Measurements from ENCODE around the gene ANGPTL1.
"Not testable (repeated sequence)": the region's sequence is repeated elsewhere in the genome, so short reads cannot be mapped to it uniquely, and the experiment has no call there.

ANGPTL1 gene

DNA sequence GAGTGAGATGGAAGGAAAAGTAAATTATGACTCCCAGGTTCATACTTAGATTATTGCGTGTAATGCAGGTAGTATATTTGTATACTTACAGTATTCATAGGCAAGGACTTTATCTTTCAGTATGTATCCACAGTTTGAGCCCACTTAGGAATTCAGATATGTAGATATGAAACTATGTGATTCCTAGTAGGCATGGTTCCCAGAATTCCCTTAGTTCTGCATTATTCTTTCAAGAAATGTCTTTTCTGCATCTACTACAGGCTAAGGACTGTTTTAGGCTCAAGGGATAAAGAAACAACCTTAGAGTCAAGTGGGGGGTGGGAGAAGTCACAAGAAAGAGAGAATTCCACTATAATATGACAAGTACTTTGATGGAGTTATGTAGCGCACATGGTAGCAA lies 13.8 kb downstream of the ANGPTL1 start:
- DNase-seq (ENCODE audit: low spot score in 2 of 2) = no peak
- H3K27me3 Mint-ChIP-seq = peaks cover 14% of the 10 kb centered on the region
- H3K36me3 Mint-ChIP-seq (ENCODE audit: insufficient read depth) = peaks cover 3% of the 10 kb centered on the region
- ATAC-seq (replicated peaks; ENCODE audit: extremely low read depth, poor library complexity, severe bottlenecking) = no peak
- no peak overlapping the region for H3K27ac Mint-ChIP-seq (ENCODE audit: low read depth)
- no peak overlapping the region for H3K4me3 Mint-ChIP-seq
- no peaks in the 10 kb centered on the region for H3K9me3 Mint-ChIP-seq
- H3K4me1 Mint-ChIP-seq = no peaks in the 10 kb centered on the region

DNA sequence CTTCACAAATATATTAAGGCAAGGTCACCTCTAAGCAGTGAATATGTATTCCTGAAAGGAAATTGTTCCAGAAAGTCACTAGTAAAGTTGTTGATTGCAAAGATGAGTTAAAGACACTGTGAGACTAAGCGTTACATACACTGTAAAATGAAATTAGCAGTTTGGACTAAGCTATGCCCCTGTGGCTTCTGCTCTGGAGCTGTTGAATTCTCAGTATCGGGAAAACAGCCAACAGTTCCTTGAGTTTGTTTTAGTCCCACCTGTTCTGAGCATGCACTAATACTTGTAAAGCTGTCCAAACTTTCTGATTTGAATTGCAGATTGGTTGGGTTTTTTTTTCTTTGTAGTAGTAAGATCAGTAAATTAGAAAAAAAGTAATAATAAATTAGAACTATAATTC lies 21.0 kb downstream of the ANGPTL1 start:
- Mint-ChIP-seq H3K27ac (ENCODE audit: low read depth) (no peak overlapping the region), H3K4me3 (no peak overlapping the region), H3K27me3 (peaks cover 22% of the 10 kb centered on the region), H3K4me1 (no peaks in the 10 kb centered on the region), H3K36me3 (ENCODE audit: insufficient read depth) (no peaks in the 10 kb centered on the region), H3K9me3 (no peaks in the 10 kb centered on the region)
- no peak for ATAC-seq (replicated peaks; ENCODE audit: extremely low read depth, poor library complexity, severe bottlenecking)
- DNase-seq (ENCODE audit: low spot score in 2 of 2) = no peak

DNA sequence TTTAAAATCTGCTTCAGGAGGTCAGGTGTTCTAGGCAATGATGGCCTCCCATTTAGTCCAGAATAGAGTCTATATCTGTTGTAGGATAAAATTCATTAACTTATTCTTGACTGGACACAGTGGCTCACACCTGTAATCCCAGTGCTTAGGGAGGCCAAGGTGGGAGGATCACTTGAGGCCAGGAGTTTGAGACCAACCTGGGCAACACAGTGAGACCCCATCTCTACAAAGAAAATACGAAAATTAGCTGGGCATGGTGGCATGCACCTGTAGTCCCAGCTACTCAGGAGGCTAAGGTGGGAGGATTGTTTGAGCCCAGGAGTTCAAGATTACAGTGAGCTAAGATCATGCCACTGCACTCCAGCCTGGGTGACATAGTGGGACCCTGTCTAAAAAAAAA lies 23.0 kb downstream of the ANGPTL1 start:
- H3K4me3 Mint-ChIP-seq; ATAC-seq (replicated peaks; ENCODE audit: extremely low read depth, poor library complexity, severe bottlenecking); H3K27ac Mint-ChIP-seq (ENCODE audit: low read depth); DNase-seq (ENCODE audit: low spot score in 2 of 2); H3K4me1 Mint-ChIP-seq; H3K36me3 Mint-ChIP-seq (ENCODE audit: insufficient read depth); H3K9me3 Mint-ChIP-seq: not testable (repeated sequence)
- H3K27me3 Mint-ChIP-seq = peaks cover 20% of the 10 kb centered on the region

DNA sequence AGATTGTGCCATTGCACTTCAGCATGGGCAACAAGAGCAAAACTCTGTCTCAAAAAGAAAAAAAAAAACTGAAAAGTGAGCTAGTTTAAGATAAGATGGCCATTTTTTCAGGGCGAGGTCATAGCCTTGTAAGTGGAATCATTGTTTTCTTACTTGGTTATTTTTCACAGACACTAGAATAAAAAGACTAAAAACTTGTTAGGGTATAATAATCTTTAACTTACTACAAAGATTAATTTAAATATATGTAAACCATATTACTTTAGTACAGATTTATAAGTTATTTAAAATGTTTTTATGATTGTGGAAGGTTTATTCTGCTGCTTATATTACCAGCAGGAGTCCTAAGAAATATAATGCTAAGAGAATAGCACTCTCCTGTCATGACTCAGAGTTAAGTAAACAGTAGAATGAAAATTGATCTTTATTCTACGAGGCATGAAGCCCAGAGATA lies 23.5 kb downstream of the ANGPTL1 start:
- Mint-ChIP-seq H3K9me3 (no peaks in the 10 kb centered on the region), H3K36me3 (ENCODE audit: insufficient read depth) (no peaks in the 10 kb centered on the region), H3K27me3 (peaks cover 15% of the 10 kb centered on the region), H3K4me3 (no peak overlapping the region), H3K4me1 (no peaks in the 10 kb centered on the region), H3K27ac (ENCODE audit: low read depth) (no peak overlapping the region)
- ATAC-seq (replicated peaks; ENCODE audit: extremely low read depth, poor library complexity, severe bottlenecking) = no peak
- DNase-seq (ENCODE audit: low spot score in 2 of 2) = no peak

DNA sequence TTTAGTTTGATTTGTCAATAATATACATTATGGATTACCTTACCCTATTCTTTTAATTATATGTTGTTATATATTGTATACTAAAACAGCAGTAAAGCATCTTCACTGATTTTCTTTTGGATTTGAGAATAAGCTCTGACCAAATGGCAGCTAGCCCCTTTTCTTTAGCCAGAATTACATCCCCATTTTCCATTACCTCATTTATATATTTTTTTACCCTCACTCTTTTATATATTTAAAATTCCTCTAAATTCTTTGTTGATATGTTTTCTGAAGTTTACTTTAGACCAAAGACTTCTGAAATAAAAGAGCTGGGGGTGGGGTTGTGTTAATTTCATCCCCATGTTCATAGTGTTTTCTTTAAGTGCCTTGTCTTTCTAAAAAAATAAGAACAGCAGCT lies 24.6 kb downstream of the ANGPTL1 start:
- Mint-ChIP-seq H3K4me1 (no peaks in the 10 kb centered on the region), H3K4me3 (no peak overlapping the region), H3K27ac (ENCODE audit: low read depth) (no peak overlapping the region), H3K36me3 (ENCODE audit: insufficient read depth) (no peaks in the 10 kb centered on the region), H3K9me3 (no peaks in the 10 kb centered on the region), H3K27me3 (peaks cover 4% of the 10 kb centered on the region)
- ATAC-seq (replicated peaks; ENCODE audit: extremely low read depth, poor library complexity, severe bottlenecking) (no peak), DNase-seq (ENCODE audit: low spot score in 2 of 2) (no peak)

DNA sequence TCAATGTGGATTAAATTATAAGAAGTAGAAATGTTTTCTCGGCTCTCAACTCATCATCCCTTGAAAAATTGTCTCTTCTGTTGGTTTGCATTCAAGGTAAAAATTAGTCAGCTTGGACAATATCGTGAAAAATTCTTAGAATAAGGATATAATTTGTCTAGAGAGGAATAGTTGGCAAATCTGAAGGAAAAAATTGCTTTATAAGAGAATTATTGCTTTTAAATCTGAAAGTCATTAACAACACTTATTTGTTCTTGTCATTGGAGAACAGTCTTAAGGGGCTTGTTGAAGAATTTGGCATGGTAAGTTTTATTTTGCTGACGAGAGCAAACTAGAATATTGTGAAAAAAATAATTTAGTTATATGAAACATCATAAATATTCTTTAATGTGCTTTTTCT lies 26.4 kb downstream of the ANGPTL1 start:
- Mint-ChIP-seq H3K4me3 (no peak overlapping the region), H3K9me3 (no peaks in the 10 kb centered on the region), H3K27ac (ENCODE audit: low read depth) (no peak overlapping the region), H3K36me3 (ENCODE audit: insufficient read depth) (no peaks in the 10 kb centered on the region), H3K4me1 (no peaks in the 10 kb centered on the region), H3K27me3 (no peaks in the 10 kb centered on the region)
- ATAC-seq (replicated peaks; ENCODE audit: extremely low read depth, poor library complexity, severe bottlenecking) (no peak), DNase-seq (ENCODE audit: low spot score in 2 of 2) (no peak)

DNA sequence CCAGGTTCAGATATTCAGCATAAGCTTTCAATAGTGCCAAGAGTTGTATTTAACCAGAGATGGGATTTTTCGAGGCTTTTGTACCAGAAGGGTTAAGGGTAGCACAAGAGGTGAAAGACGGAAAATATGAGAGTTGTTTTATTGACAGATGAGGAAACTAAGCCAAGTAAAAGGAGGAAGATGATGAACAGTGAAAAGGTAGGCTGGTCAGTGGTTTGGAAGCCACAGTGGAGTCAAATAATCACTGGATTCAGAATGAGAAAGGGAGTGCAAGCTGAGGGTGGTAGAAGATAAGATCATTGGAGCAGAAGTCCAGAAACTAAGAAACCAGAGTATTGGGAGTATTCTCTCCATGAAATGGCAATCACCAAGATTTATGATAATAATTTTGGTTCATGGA lies 45.7 kb downstream of the ANGPTL1 start:
- H3K36me3 Mint-ChIP-seq (ENCODE audit: insufficient read depth) = no peaks in the 10 kb centered on the region
- DNase-seq (ENCODE audit: low spot score in 2 of 2) = no peak

DNA sequence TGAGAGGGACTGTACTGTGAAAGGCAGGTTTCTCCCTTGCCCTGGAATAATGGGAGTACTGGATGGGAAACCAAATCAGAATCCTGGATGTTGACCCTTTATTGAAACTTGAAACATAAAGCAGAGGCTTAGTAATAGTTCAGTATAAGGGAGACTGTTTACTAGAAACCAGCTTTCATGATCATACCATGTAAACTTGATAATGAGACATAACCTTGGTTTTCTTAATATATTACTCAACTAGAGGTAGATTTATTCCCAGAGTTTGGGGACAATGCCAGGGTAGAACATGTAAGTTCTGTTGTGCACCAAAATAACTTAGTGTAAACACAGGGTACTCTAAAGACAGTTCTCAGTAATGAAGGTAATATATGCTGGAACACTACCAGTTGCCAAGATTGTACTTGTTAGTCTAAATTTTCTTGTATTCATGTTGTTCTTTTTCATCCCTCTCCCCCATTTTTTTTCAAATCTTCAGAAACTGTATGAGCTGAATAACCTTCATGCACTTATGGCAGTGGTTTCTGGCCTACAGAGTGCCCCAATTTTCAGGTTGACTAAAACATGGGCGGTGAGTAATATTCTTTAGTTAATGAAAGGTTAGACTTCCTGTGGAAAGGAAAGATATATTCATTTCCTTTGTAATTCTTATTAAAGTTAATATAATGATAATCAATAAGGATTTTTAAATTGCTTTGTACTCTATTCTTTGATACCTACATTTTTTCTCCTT lies 49.6 kb downstream of the ANGPTL1 start:
- Mint-ChIP-seq H3K4me3 (no peak overlapping the region), H3K9me3 (no peaks in the 10 kb centered on the region), H3K36me3 (ENCODE audit: insufficient read depth) (peaks cover 2% of the 10 kb centered on the region), H3K27me3 (peaks cover 27% of the 10 kb centered on the region), H3K27ac (ENCODE audit: low read depth) (no peak overlapping the region), H3K4me1 (no peaks in the 10 kb centered on the region)
- ATAC-seq (replicated peaks; ENCODE audit: extremely low read depth, poor library complexity, severe bottlenecking) (no peak), DNase-seq (ENCODE audit: low spot score in 2 of 2) (no peak)

More for the DNA sequence above, 45.7 kb downstream of the ANGPTL1 start:
- no peaks in the 10 kb centered on the region for H3K4me1 Mint-ChIP-seq
- ATAC-seq (replicated peaks; ENCODE audit: extremely low read depth, poor library complexity, severe bottlenecking) = no peak
- no peak overlapping the region for H3K27ac Mint-ChIP-seq (ENCODE audit: low read depth)
- no peak overlapping the region for H3K4me3 Mint-ChIP-seq
- peaks cover 27% of the 10 kb centered on the region for H3K27me3 Mint-ChIP-seq
- no peaks in the 10 kb centered on the region for H3K9me3 Mint-ChIP-seq

DNA sequence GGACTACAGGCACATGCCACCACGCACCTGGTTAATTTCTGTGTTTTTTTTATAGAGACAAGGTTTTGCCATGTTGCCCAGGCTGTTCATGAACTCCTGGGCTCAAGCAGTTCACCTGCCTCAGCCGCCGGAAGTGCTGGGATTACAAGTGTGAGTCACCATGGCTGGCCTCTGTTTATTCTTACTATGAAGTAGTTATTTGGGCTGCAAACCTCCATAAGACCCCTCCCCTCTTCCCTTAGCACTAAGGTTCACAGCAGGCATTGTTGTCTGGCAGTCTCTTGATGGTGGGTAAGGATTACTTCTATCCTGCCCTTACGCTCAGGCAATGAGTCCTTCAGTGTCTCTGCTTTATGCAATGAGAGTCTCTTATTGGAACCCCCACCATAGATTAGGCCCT lies 51.8 kb downstream of the ANGPTL1 start:
- Mint-ChIP-seq H3K36me3 (ENCODE audit: insufficient read depth) (peaks cover 2% of the 10 kb centered on the region), H3K4me3 (no peak overlapping the region), H3K27me3 (peaks cover 12% of the 10 kb centered on the region), H3K4me1 (no peaks in the 10 kb centered on the region), H3K27ac (ENCODE audit: low read depth) (no peak overlapping the region), H3K9me3 (no peaks in the 10 kb centered on the region)
- ATAC-seq (replicated peaks; ENCODE audit: extremely low read depth, poor library complexity, severe bottlenecking) (no peak), DNase-seq (ENCODE audit: low spot score in 2 of 2) (no peak)

DNA sequence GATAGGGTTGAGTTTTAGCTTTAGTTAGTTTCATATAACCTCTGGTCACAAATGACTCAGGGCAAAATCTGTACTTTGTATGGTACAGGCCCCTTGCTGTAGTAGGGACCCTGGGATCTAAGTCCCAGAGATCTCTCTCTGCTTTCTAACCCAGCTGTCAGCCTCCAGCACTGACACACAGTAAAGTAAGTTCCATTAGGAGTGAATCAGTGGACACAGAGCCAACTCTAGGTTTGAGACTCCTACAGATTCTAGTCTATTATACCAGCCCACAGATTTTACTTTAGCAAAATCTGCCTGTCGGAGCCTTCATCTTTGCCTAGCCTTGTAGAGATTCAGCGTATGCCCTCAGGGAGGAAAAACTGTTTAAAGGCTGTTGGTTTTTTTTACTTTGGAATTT lies 52.5 kb downstream of the ANGPTL1 start:
- Mint-ChIP-seq H3K9me3 (no peaks in the 10 kb centered on the region), H3K4me1 (no peaks in the 10 kb centered on the region), H3K27ac (ENCODE audit: low read depth) (no peak overlapping the region), H3K27me3 (peaks cover 5% of the 10 kb centered on the region), H3K36me3 (ENCODE audit: insufficient read depth) (peaks cover 2% of the 10 kb centered on the region), H3K4me3 (no peak overlapping the region)
- ATAC-seq (replicated peaks; ENCODE audit: extremely low read depth, poor library complexity, severe bottlenecking) (no peak), DNase-seq (ENCODE audit: low spot score in 2 of 2) (no peak)

DNA sequence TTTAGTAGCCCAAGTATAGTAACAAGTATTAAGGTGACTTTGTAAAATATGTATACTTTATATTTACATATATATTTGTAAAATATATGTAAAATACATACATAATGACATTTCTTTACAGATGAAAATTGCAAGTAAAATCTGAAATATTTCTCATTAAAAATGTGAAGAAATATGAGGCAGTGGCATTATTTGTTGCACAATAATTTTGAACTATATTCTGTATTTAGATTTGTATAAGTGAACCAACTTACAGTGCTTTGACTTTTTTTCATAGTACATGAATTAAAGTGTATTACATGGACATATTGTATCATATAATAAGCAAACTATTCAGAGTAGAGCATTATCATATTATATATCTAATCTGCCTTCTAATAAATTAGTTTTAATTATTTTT lies 60.3 kb downstream of the ANGPTL1 start:
- Mint-ChIP-seq H3K36me3 (ENCODE audit: insufficient read depth) (no peaks in the 10 kb centered on the region), H3K9me3 (no peaks in the 10 kb centered on the region), H3K27ac (ENCODE audit: low read depth) (no peak overlapping the region), H3K27me3 (peaks cover 11% of the 10 kb centered on the region), H3K4me3 (no peak overlapping the region), H3K4me1 (no peaks in the 10 kb centered on the region)
- no peak for DNase-seq (ENCODE audit: low spot score in 2 of 2)
- ATAC-seq (replicated peaks; ENCODE audit: extremely low read depth, poor library complexity, severe bottlenecking) = no peak

DNA sequence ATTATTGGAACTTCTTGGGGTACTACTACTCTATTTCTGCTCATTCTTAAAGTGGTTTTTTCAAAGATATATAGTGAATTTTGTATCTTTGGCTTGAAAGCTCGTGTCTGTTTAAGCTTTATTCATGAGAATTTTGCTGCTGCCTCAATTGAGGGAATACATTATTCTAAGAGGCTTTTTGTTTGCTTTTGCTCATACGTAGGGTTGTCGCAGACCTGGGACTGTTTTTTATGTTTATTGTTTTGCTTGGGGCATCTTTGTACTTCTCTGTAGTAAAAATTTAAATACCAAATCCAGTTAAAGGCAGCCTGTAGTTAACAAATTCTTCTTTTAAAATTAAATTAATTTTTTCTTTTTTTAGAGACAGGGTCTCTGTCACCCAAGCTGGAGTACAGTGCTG lies 62.3 kb downstream of the ANGPTL1 start:
- Mint-ChIP-seq H3K4me1 (no peaks in the 10 kb centered on the region), H3K27ac (ENCODE audit: low read depth) (no peak overlapping the region), H3K27me3 (peaks cover 11% of the 10 kb centered on the region), H3K9me3 (no peaks in the 10 kb centered on the region), H3K36me3 (ENCODE audit: insufficient read depth) (peaks cover 2% of the 10 kb centered on the region), H3K4me3 (no peak overlapping the region)
- DNase-seq (ENCODE audit: low spot score in 2 of 2) (no peak), ATAC-seq (replicated peaks; ENCODE audit: extremely low read depth, poor library complexity, severe bottlenecking) (no peak)

DNA sequence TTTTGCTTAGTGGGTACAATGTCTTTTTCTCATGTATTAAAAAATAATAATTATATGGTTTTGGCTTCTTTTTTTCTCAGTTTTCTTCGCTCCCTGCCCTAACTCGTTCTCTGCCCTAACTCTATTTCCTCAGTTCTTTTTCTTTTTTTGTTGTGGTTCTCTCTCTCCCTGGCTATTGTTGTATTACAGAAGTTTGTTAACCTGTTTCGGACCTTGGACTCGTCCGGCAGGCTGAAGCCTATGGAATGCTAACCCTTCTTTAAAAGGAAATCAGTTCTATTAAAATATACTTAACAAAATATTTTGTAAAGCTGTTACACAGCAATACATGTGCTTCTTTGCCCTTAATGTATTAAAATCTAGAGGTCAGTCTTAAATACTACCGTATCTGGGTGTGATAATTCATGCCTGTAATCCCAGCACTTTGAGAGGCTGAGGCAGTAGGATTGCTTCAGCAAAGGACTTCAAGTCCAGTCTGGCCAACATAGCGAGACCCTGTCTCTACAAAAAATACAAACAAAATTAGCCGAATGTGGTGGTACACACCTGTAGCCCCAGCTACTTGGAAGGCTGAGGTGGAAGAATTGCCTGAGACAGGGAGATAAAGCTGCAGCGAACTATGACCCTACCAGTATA lies 64.1 kb downstream of the ANGPTL1 start:
- no peak for ATAC-seq (replicated peaks; ENCODE audit: extremely low read depth, poor library complexity, severe bottlenecking)

More for the DNA sequence above, 64.1 kb downstream of the ANGPTL1 start:
- peaks cover 11% of the 10 kb centered on the region for H3K27me3 Mint-ChIP-seq
- DNase-seq (ENCODE audit: low spot score in 2 of 2) = no peak
- no peaks in the 10 kb centered on the region for H3K4me1 Mint-ChIP-seq
- no peak overlapping the region for H3K4me3 Mint-ChIP-seq
- no peak overlapping the region for H3K27ac Mint-ChIP-seq (ENCODE audit: low read depth)
- H3K9me3 Mint-ChIP-seq = no peaks in the 10 kb centered on the region
- peaks cover 2% of the 10 kb centered on the region for H3K36me3 Mint-ChIP-seq (ENCODE audit: insufficient read depth)
